ENCODE data around the gene RPP25L.

The RPP25L gene

DNA sequence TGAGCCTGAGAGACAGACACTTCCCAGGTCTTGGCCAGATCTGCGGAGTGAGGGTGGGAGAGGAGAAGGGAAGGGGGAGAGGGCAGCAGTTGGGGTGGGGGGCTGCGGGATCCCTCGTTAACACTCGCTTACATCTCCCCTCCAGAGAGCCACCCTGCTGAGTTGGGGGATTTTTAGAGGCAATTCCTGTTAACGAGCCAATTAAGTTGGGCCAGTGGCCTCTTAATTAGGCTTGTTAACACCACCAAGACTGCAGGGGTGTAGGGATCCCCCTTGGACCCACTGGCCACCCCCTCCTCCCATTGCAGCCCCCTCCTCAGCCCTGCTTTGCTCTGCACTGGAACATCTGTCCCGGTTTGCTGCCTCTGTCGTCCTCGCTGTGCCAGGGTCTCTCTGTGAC is 46.0 kb downstream of the RPP25L start:
- DNase-seq: no peak

DNA sequence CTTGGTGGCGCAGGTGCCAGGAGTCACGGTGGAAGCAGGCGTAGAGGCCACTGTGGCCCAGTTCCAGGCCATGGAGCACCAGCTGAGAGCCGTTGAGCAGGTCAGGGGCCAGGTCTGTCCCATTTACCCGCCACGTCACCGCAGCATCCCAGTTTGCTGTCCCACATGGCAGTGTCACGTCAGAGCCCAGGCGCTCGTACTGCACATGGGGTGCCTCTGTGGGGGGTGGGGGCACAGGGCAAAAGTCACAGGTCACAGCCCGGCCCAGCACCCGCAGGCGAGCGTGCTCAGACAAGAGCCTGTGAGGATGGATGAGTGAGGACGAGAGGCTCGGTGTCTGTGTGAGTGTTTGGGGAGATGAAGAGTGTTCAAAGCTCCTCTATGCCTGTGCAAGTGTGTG is 47.3 kb downstream of the RPP25L start:
- DNase-seq: no peak

DNA sequence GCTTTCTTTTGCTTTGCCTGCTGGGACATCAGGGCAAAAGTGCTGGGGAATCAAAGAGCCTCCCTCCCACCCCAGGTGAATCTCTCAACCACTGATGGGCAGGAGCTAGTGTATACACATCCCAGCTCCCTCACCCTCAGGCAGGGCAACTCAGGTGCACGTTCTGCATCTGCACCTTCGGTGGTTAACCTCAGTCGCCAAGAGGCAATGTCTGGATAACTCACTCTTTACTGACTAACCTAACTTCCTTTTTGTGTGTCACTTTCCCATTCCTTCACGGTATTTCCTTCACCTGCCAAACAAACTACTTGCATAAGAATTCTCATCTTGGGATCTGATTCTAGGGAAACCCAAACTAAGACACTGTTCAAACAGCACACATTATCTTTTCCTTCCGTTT is 48.6 kb downstream of the RPP25L start:
- DNase-seq: no peak

DNA sequence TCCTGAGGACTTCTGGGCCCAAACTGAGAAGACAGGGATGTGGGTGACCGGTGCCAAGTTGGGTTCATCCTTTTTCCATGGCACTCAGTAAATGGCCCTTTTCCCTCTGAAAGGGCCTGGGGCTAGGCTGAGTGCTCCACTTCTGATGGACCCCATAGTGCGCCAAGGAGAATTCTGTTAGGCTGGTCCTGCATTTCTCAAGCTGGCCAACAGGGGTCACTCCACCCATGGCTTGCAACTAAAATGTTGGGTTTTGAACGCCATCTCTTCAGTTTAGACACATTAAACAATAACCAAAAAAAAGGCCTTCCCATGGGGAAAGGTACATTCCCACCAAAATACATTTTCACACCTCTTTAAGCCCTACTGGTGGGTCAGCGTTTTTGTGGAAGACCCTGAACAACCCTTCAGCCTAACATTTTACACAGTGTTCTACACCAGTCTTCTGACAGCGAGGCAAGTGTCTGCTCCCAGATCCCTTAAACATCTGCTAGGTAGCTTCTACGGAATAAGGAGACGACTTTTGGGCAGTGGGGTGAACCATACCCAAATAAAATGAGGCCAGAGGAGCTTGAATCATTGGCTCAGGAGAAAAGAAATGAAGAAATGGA is 49.7 kb downstream of the RPP25L start:
- DNase-seq: peak; percentile 10

DNA sequence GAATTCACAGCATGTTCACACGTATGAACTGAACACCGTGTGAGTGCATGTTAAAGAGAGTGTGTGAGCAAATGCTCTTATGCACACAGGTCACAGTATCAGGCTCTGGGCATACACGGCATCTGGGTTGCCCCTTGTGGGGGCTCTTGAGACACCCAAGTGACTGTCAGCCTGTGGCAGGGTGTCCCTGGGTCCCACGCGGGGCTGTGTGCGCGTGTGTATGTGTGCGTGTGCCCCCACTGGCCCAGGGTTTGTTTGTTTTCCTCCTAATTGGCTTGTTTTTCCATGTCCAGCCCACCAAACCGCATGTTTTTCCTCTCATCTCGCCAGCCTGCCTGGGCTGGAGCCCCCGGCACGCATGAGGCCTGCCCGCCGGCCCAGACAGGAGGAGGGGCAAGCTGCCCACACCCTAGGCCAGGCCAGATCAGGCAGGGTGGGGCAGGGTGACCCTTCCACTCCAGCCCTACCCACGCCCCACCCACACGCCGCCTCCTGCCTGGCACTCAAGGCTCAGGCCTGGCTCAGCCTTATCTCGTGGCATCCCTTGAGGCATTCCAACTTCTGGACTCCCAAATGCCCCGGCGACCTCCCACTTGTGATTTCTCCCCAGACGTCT is 51.2 kb downstream of the RPP25L start:
- no peak for DNase-seq

Measured in NCI-H1694 treated with DMSO at 0.1 percent for 48 hours (cell line).